Stimulated activated CD4-positive, alpha-beta T cell treated with anti-CD3 and anti-CD28 coated beads, Interleukin-12 subunit alpha, Interleukin-12 subunit beta, amount 100 ng/mL, for 24 hours (primary cell): ENCODE results near the gene ZG16.
"Not testable (repeated sequence)": the region's sequence is repeated elsewhere in the genome, so short reads cannot be mapped to it uniquely, and the experiment has no call there.

Experiments used
- DNase-seq, 2 experiments: peaks; one replicate each; pipeline ENCODE4 v3.0.0-alpha.2; 2020; ENCODE audit warnings: low read depth in 2 of 2

ZG16 gene

GRCh38 chr16:29777576-29778350 is at the start of gene ZG16:
TSS of gene ZG16 (plus strand) at chr16:29778256. CDS start at chr16:29779267, 1,011 bp downstream.
- no peak for DNase-seq

DNA sequence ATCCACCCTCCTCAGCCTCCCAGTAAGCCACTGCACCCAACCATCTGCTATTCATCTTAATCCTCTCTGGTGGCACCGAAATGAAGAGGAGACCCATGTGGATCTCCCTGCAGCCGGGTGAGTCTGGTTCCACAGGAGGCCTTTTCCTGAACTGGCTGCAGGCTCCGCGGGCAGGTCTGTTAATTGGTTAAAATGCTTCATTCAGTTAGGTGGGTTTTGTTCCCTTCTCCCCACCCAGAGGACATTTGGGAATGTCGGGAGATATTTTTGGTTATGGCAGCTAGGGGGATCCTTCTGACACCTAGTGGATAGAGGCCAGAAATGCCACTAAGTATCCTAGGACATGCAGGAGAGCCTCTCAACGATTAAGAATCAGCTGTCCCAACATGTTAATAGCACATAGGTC is 48.9 kb upstream of the ZG16 start:
- no peak for DNase-seq

GRCh38 chr16:29730649-29731048 is 47.4 kb upstream of the ZG16 start:
- no peak for DNase-seq

- DNase-seq: peak; percentile 73 to 76
Measured at GRCh38 chr16:29731768-29732601, 46.1 kb upstream of the ZG16 start.

GRCh38 chr16:29734786-29735185 is 43.3 kb upstream of the ZG16 start:
- no peak for DNase-seq

DNA sequence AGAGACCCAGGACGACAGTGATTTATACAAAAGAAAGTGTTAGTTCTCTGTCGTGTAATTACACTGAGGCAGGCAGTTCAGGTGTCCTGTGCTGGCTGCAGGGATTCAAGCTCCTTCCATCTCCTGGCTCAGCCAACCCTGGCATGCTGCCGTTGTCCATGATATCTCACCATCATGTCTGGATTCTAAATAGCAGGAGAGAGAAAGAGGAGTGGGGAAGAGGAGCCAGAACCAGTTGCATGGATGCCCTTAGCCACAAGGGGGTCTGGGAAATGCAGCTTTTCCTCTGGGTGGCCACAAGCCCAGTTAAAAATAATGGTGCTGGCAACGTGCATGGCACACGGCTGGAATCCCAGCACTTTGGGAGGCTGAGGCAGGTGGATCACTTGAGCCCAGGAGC is 41.9 kb upstream of the ZG16 start:
- no peak for DNase-seq

GRCh38 chr16:29736764-29737163 is 41.3 kb upstream of the ZG16 start:
- no peak for DNase-seq

- no peak for DNase-seq
Measured at GRCh38 chr16:29737713-29738112, 40.3 kb upstream of the ZG16 start.

DNA sequence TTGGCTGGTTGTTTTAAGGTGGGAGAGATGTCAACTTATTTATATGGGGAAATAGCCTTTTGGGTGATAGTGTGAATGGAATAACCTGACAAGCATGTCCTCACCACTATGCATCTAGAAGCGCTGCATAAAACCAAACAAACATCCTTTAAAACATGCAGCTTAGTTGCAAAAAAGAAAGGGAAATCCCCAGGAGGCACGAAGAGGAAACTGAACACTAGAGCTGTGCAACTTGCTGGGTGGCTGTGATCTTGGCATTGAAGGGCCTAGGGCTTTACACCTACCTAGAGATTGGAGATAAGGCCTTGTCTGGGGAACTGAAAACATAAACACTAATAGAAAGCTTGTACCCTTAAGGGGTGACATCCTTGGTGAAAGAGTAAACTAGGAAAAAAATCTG is 39.5 kb upstream of the ZG16 start:
- no peak for DNase-seq

GRCh38 chr16:29739927-29740629 is 38.0 kb upstream of the ZG16 start:
- not testable (repeated sequence) for DNase-seq

GRCh38 chr16:29740630-29741015 is 37.4 kb upstream of the ZG16 start:
- not testable (repeated sequence) for DNase-seq

- no peak for DNase-seq
Measured at GRCh38 chr16:29742683-29743275, 35.3 kb upstream of the ZG16 start.

- no peak for DNase-seq
Measured at GRCh38 chr16:29743475-29743826, 34.6 kb upstream of the ZG16 start.

- no peak for DNase-seq
Measured at GRCh38 chr16:29743827-29744531, 34.1 kb upstream of the ZG16 start.

GRCh38 chr16:29744541-29745101 is 33.4 kb upstream of the ZG16 start:
- DNase-seq: no peak

GRCh38 chr16:29745121-29745852 is 32.8 kb upstream of the ZG16 start:
- DNase-seq: peak in 1 of 2 experiments; percentile 37

GRCh38 chr16:29745853-29746345 is 32.2 kb upstream of the ZG16 start, which contains the start of gene C16orf54:
TSS of gene C16orf54 (minus strand) at chr16:29745990. CDS start at chr16:29744951, 1,039 bp downstream.
- peak; percentile 52 to 82 for DNase-seq

- not testable (repeated sequence) for DNase-seq
Measured at GRCh38 chr16:29746518-29746917, 31.5 kb upstream of the ZG16 start.

DNA sequence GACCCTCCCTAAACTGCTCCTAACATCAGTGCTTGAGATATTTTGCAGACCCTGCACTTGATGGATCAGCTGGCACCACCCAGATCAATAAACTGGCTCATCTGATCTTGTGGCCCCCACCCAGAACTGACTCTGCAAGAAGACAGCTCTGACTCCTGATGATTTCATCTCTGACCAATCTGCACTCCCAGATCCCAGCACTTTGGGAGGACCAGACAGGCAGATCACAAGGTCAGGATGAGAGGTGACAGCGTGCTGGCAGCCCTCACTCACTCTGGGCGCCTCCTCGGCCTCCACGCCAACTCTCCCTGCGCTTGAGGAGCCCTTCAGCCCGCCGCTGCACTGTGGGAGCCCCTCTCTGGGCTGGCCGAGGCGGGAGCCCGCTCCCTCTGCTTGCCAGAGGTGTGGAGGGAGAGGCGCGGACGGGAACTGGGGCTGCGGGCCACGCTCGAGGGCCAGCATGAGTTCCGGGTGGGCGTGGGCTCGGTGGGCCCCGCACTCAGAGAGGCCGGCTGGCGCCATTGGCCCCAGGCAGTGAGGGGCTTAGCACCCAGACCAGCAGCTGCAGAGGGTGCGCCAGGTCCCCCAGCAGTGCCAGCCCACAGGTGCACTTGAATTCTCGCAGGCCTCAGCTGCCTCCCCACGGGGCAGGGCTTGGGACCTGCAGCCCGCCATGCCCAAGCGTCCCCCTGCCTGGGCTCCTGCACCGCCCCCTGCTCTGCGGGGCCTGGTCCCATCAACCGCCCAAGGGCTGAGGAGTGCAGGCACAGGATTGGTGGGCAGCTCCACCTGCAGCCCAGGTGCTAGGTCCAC is 29.9 kb upstream of the ZG16 start:
- DNase-seq: no peak
